Esophagus muscularis mucosa (tissue), 4 donors: Measurements from ENCODE around the gene PACRG. TPM values are rescaled to one million over a fixed set of nuclear protein-coding genes. Genes with fewer than 3 reads are reported as not detected.

Experiments
- DNase-seq: peaks from one replicate; pipeline ENCODE4 v3.0.0-alpha.2; 2017; ENCODE audit errors: extremely low spot score
- H3K27ac ChIP-seq, 4 donors: fragments of 200-600 bp; sonication (generic); replicated peaks in 1 of 4; 1 replicate in 3 of 4; 2 replicates in 1 of 4; pipeline ENCODE4 v1.5.1; 2016 to 2019; ENCODE audit warnings: mild to moderate bottlenecking in 1 of 4
- H3K27me3 ChIP-seq, 4 donors: fragments of 200-600 bp; sonication (generic); one replicate each; pipeline versions ENCODE4 v1.5.1 to v1.6.0; 2016 to 2019
- H3K36me3 ChIP-seq, 4 donors: fragments of 200-600 bp; sonication (generic); one replicate each; pipeline ENCODE4 v1.5.1; 2016 to 2019
- H3K4me1 ChIP-seq, 4 donors: fragments of 200-600 bp; sonication (generic); one replicate each; pipeline ENCODE4 v1.5.1; 2016 to 2019
- H3K4me3 ChIP-seq, 4 donors: fragments of 200-600 bp; sonication (generic); 1 replicate in 2 of 4; 2 replicates in 2 of 4; pipeline ENCODE4 v1.5.1; 2016 to 2019; ENCODE audit warnings: mild to moderate bottlenecking in 4 of 4, moderate library complexity in 1 of 4
- H3K9me3 ChIP-seq, 4 donors: fragments of 200-600 bp; sonication (generic); 1 replicate in 3 of 4; 2 replicates in 1 of 4; pipeline ENCODE4 v1.5.1; 2016 to 2019
- EP300 ChIP-seq: sonication (generic); formaldehyde crosslinking; IDR thresholded peaks from one replicate; pipeline ENCODE4 v1.6.1; 2017; ENCODE audit warnings: antibody characterized with exemption
- POLR2A ChIP-seq: fragments of 450-650 bp; IDR thresholded peaks from one replicate; pipeline ENCODE4 v1.6.1; 2017; ENCODE audit warnings: antibody characterized with exemption, moderate library complexity, mild to moderate bottlenecking, low read depth
- POLR2AphosphoS5 ChIP-seq, 2 donors: sonication (generic); formaldehyde crosslinking; IDR thresholded peaks; one replicate each; pipeline ENCODE4 v1.6.1; 2017; ENCODE audit warnings: antibody characterized with exemption in 2 of 2
- WGBS: methylation state at CpG from one replicate; pipeline ENCODE4 v1.1.5; 2018; 5-methylcytosine and 5-hydroxymethylcytosine counted together
- intact Hi-C: fragments of 100-400 bp; cut with DNase I; formaldehyde crosslinking; loops from one replicate; pipeline ENCODE4 v1.15.1; 2023
- total RNA-seq, 4 donors: library from RNA; depleted of rRNA; stranded (reverse); fragments of >200 nt; gene quantifications; one replicate each; pipeline versions ENCODE4 v1.1.0 to v1.2.1, GENCODE V29; 2016
- TF ChIP-seq, protein P1 (sequence below), 3 experiments: fragments of 200-600 bp in 2 of 3; fragments of 450-650 bp in 1 of 3; sonication (generic) in 2 of 3; IDR thresholded peaks; one replicate each; pipeline ENCODE4 v1.5.1; 2017 to 2019; ENCODE audit warnings: antibody characterized with exemption in 3 of 3, mild to moderate bottlenecking in 2 of 3, moderate library complexity in 1 of 3

PACRG gene
- total RNA-seq, 4 donors from 2014 or later: 1.3 to 3.5 (median 1.8) TPM; not detected in 1

GRCh38 chr6:163293286-163293685 lies 565.5 kb downstream of the PACRG start:
- H3K27ac ChIP-seq: no peak overlapping the region
- no peak overlapping the region for H3K4me3 ChIP-seq
- H3K36me3 ChIP-seq: no peaks in the 10 kb centered on the region
- no peaks in the 10 kb centered on the region for H3K4me1 ChIP-seq
- 85% methylated on average over 6 of the region's 6 CpGs for WGBS
- DNase-seq: no peak
- TF ChIP-seq POLR2AphosphoS5 (IDR thresholded peaks at IDR 0.05) (no peak), EP300 (no peak), POLR2A (no peak)
- TF ChIP-seq, protein P1, sequence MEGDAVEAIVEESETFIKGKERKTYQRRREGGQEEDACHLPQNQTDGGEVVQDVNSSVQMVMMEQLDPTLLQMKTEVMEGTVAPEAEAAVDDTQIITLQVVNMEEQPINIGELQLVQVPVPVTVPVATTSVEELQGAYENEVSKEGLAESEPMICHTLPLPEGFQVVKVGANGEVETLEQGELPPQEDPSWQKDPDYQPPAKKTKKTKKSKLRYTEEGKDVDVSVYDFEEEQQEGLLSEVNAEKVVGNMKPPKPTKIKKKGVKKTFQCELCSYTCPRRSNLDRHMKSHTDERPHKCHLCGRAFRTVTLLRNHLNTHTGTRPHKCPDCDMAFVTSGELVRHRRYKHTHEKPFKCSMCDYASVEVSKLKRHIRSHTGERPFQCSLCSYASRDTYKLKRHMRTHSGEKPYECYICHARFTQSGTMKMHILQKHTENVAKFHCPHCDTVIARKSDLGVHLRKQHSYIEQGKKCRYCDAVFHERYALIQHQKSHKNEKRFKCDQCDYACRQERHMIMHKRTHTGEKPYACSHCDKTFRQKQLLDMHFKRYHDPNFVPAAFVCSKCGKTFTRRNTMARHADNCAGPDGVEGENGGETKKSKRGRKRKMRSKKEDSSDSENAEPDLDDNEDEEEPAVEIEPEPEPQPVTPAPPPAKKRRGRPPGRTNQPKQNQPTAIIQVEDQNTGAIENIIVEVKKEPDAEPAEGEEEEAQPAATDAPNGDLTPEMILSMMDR (IDR thresholded peaks at IDR 0.05): no peak
- intact Hi-C loops: no loop called here
- no peaks in the 10 kb centered on the region for H3K27me3 ChIP-seq
- H3K9me3 ChIP-seq: no peaks in the 10 kb centered on the region

DNA sequence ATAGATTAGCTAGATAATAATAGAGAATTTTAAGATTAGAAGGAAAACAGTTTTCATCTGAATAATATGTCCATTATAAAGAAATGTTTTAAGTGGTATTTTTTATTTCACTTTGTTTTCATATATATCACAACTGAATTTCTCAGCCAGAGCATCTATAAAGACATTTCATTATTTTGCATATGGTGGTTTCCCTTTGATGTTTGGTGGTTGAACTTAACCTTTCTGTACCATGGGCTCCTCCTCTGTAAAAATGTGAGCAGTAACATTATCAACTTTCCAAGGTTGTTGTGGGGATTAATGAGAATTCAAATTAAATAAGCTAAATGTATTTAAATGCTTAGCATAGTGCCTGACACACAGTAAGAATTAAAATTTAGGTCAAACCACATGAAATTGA lies 567.0 kb downstream of the PACRG start:
- intact Hi-C loops: no loop called here
- no peaks in the 10 kb centered on the region for H3K27me3 ChIP-seq
- no peak overlapping the region for H3K27ac ChIP-seq
- TF ChIP-seq, protein P1 (IDR thresholded peaks at IDR 0.05): no peak
- no peak for TF ChIP-seq EP300
- TF ChIP-seq POLR2A: no peak
- TF ChIP-seq POLR2AphosphoS5 (IDR thresholded peaks at IDR 0.05): no peak
- H3K36me3 ChIP-seq: no peaks in the 10 kb centered on the region
- no peak for DNase-seq
- no peak overlapping the region for H3K4me3 ChIP-seq
- H3K4me1 ChIP-seq: no peaks in the 10 kb centered on the region
- H3K9me3 ChIP-seq: no peaks in the 10 kb centered on the region

DNA sequence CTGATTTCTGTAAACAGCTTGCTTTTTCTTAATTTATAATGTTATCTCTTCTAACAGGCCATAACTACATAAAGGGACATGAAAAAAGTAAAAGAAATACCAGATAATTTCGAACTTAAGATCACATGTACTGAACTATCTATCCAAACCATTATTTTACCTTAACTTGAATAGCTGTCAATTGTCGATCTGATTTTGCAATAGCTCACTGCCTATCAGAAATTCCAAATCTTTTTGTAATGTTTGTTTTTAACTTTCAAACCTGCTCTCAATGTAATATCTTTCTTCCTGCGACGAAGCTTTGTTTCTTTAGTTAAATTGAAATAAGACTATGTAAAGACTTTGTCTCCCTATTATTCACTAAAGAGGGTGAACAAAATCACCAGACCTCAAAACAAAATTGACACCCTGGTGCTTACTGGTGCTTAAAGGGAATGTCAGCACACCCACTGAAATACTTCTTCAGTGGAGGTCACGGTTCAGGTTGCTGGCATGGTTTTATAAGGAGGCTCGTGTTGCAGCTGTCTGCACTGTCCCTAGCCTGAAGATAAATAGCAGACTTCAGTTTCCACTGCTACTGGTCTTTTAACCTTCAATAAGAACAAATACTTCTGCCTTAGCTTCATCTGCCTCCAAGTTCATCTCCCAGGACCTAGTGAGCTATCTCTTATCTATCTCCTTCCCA lies 569.2 kb downstream of the PACRG start:
- no peak overlapping the region for H3K27ac ChIP-seq
- no peaks in the 10 kb centered on the region for H3K27me3 ChIP-seq
- 78% methylated on average over 6 of the region's 6 CpGs for WGBS
- DNase-seq: no peak
- H3K4me3 ChIP-seq: no peak overlapping the region
- no peaks in the 10 kb centered on the region for H3K9me3 ChIP-seq
- no peaks in the 10 kb centered on the region for H3K36me3 ChIP-seq
- no peak for TF ChIP-seq POLR2A
- no peak for TF ChIP-seq EP300
- TF ChIP-seq, protein P1 (IDR thresholded peaks at IDR 0.05): no peak
- TF ChIP-seq POLR2AphosphoS5 (IDR thresholded peaks at IDR 0.05): no peak
- intact Hi-C loops: no loop called here
- H3K4me1 ChIP-seq: peaks cover 0 to 7% (median 0%) of the 10 kb centered on the region in 4 donors

DNA sequence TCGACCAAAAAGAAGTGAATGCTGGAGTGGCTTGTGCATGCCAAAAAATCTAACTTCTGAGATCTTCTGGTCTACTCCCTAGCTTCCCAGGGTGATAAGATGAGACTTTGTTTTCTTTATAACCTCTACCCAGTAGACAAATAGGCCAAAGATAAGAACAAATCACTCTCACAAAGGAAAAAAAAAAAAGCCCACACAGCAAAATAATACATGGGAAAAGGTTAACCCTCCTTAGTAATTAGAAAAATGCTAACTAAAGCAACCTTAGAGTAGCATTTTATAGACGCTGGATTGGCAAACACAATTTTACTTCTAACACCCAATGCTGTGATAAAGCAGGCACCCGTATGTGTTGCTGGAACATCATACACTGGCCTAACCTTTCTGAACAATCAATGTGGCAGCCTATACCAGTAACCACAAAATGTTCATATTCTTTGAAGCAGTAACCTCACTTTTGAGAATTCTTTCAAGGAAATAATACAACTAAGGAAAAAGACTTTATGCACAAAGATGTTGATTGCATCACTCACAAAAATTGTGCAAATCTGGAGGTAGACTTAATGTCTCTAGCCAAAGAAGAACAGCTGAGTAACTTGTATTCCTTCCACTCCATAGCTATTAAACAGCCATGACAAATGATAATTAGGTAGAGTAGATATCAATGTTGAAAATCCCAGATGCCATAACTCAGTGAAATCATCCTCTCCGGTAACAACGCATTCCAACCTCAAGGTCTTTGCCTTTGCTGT lies 570.5 kb downstream of the PACRG start:
- WGBS: 89% methylated on average over 5 of the region's 5 CpGs
- DNase-seq: no peak
- no peak for TF ChIP-seq POLR2A
- TF ChIP-seq, protein P1 (IDR thresholded peaks at IDR 0.05): no peak
- TF ChIP-seq POLR2AphosphoS5 (IDR thresholded peaks at IDR 0.05): no peak
- TF ChIP-seq EP300: no peak
- no peaks in the 10 kb centered on the region for H3K27me3 ChIP-seq
- H3K4me1 ChIP-seq: peaks cover 0 to 9% (median 0%) of the 10 kb centered on the region in 4 donors
- H3K4me3 ChIP-seq: no peak overlapping the region
- no peak overlapping the region for H3K27ac ChIP-seq
- no peaks in the 10 kb centered on the region for H3K36me3 ChIP-seq
- H3K9me3 ChIP-seq: no peaks in the 10 kb centered on the region
- intact Hi-C loops: no loop called here
